Suprapubic skin (tissue), 4 donors: ENCODE data around the gene TOM1L2.

ENCODE experiments used
- POLR2A ChIP-seq, 2 donors: fragments of 450-650 bp; IDR thresholded peaks; one replicate each; pipeline ENCODE4 v1.6.1; 2017; ENCODE audit warnings: antibody characterized with exemption in 2 of 2, mild to moderate bottlenecking in 2 of 2, moderate library complexity in 2 of 2
- POLR2AphosphoS5 ChIP-seq, 3 donors: sonication (generic); formaldehyde crosslinking; IDR thresholded peaks; one replicate each; pipeline ENCODE4 v1.6.1; 2017; ENCODE audit warnings: antibody characterized with exemption in 3 of 3

GRCh38 chr17:17820046-17820445, 152.2 kb downstream of the TOM1L2 start:
- TF ChIP-seq POLR2A (IDR thresholded peaks at IDR 0.05) (no peak), POLR2AphosphoS5 (IDR thresholded peaks at IDR 0.05) (no peak)
